ENCODE measurements around the gene POMGNT2. TPM values are rescaled to one million over a fixed set of nuclear protein-coding genes. Genes with fewer than 3 reads are reported as not detected.

Gene POMGNT2
- total RNA-seq, 2 experiments from 2014 or later = 6.8 to 8.4 TPM

- peaks cover 7% of the 10 kb centered on the region for H3K4me1 Mint-ChIP-seq (ENCODE audit: low read depth)
- ATAC-seq (ENCODE audit: poor library complexity) = no peak
- TF ChIP-seq, protein P1, sequence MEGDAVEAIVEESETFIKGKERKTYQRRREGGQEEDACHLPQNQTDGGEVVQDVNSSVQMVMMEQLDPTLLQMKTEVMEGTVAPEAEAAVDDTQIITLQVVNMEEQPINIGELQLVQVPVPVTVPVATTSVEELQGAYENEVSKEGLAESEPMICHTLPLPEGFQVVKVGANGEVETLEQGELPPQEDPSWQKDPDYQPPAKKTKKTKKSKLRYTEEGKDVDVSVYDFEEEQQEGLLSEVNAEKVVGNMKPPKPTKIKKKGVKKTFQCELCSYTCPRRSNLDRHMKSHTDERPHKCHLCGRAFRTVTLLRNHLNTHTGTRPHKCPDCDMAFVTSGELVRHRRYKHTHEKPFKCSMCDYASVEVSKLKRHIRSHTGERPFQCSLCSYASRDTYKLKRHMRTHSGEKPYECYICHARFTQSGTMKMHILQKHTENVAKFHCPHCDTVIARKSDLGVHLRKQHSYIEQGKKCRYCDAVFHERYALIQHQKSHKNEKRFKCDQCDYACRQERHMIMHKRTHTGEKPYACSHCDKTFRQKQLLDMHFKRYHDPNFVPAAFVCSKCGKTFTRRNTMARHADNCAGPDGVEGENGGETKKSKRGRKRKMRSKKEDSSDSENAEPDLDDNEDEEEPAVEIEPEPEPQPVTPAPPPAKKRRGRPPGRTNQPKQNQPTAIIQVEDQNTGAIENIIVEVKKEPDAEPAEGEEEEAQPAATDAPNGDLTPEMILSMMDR (IDR thresholded peaks at IDR 0.05) = no peak
- DNase-seq = no peak
- Histone ChIP-seq H3K27me3 (ENCODE audit: control insufficient read depth in 1 of 2, insufficient read depth in 2 of 2, low read length in 2 of 2) (no peaks in the 10 kb centered on the region), H3K36me3 (ENCODE audit: insufficient read depth, low read length) (no peaks in the 10 kb centered on the region), H3K27ac (ENCODE audit: low read depth in 1 of 2, low read length in 2 of 2) (no peak overlapping the region), H3K4me3 (ENCODE audit: low read length) (no peak overlapping the region), H3K9me3 (ENCODE audit: control insufficient read depth in 1 of 2, insufficient read depth in 1 of 2, low read length in 2 of 2) (peaks cover 13 to 14% of the 10 kb centered on the region in 2 experiments), H3K4me1 (ENCODE audit: insufficient read depth, low read length) (no peaks in the 10 kb centered on the region)
- H3K27me3 Mint-ChIP-seq = no peaks in the 10 kb centered on the region
- ChIA-PET CTCF (no interaction called here), POLR2A (no interaction called here)
- intact Hi-C loops (cut with DNase I, micrococcal nuclease) = no loop called here
- H3K27ac Mint-ChIP-seq = no peak overlapping the region
- peaks cover 10% of the 10 kb centered on the region for H3K9me3 Mint-ChIP-seq
- H3K4me3 Mint-ChIP-seq = no peak overlapping the region
- peaks cover 10% of the 10 kb centered on the region for H3K36me3 Mint-ChIP-seq (ENCODE audit: low read depth)
These were observed 62.7 kb downstream of the POMGNT2 start for GRCh38 chr3:43043071-43043766.

DNA sequence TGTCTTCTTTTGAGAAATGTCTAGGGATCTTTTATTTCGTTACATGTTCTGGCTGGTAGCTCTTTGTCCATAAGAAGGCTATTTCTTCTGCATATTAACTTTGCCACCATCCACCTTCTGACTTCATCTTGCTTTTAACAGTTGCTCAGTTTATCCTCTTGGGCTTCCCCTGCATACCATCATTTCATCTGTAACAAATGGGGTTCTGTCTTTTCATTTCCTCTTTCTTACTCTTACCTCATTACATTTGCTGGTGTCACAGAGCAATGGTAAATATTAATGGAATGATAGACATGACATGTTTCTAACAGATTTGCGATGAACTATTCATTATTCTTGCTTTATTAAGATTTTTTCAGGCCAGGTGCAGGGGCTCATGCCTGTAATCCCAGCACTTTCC, 64.4 kb downstream of the POMGNT2 start:
- TF ChIP-seq, protein P1 (IDR thresholded peaks at IDR 0.05) = no peak
- ATAC-seq (ENCODE audit: poor library complexity) (no peak), DNase-seq (no peak)
- Mint-ChIP-seq H3K36me3 (ENCODE audit: low read depth) (peaks cover 4% of the 10 kb centered on the region), H3K4me3 (no peak overlapping the region), H3K27ac (no peak overlapping the region), H3K27me3 (no peaks in the 10 kb centered on the region), H3K9me3 (peaks cover 4% of the 10 kb centered on the region), H3K4me1 (ENCODE audit: low read depth) (peaks cover 12% of the 10 kb centered on the region)
- Histone ChIP-seq H3K36me3 (ENCODE audit: insufficient read depth, low read length) (no peaks in the 10 kb centered on the region), H3K9me3 (ENCODE audit: control insufficient read depth in 1 of 2, insufficient read depth in 1 of 2, low read length in 2 of 2) (peaks cover 7 to 11% of the 10 kb centered on the region in 2 experiments), H3K27me3 (ENCODE audit: control insufficient read depth in 1 of 2, insufficient read depth in 2 of 2, low read length in 2 of 2) (no peaks in the 10 kb centered on the region), H3K27ac (ENCODE audit: low read depth in 1 of 2, low read length in 2 of 2) (no peak overlapping the region), H3K4me1 (ENCODE audit: insufficient read depth, low read length) (no peaks in the 10 kb centered on the region), H3K4me3 (ENCODE audit: low read length) (no peak overlapping the region)
- ChIA-PET CTCF (no interaction called here), POLR2A (no interaction called here)
- intact Hi-C loops (cut with DNase I, micrococcal nuclease) = no loop called here

DNA sequence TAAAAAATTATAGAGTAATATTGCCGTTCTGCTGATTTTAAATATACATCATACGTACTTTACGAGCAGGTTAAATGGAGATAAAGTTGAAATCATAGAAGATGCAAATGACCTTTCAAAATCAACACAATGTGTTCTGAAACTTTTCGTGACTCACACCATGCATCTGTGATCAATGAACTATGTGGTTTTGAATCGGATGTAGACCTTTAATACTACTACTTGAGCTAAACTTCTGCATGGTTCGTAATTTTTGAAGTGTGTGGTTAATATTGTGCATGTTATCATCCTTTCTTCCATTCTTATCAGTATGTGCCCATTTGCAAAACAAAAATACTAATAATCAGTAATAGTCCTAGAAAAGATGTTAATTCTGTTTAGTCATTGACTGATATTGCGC, 67.9 kb downstream of the POMGNT2 start:
- H3K9me3 ChIP-seq (ENCODE audit: control insufficient read depth in 1 of 2, insufficient read depth in 1 of 2, low read length in 2 of 2) = peaks cover 0 to 4% of the 10 kb centered on the region in 2 experiments
- H3K27me3 ChIP-seq (ENCODE audit: control insufficient read depth in 1 of 2, insufficient read depth in 2 of 2, low read length in 2 of 2) = no peaks in the 10 kb centered on the region
- intact Hi-C loops (cut with DNase I, micrococcal nuclease) = no loop called here
- no peaks in the 10 kb centered on the region for H3K36me3 Mint-ChIP-seq (ENCODE audit: low read depth)
- H3K27ac ChIP-seq (ENCODE audit: low read depth in 1 of 2, low read length in 2 of 2) = no peak overlapping the region
- peaks cover 12% of the 10 kb centered on the region for H3K4me1 Mint-ChIP-seq (ENCODE audit: low read depth)
- ChIA-PET POLR2A (interaction anchor here (1.4 kb wide), 1 partner anchor 14 kb away, joined by 6 read pairs; no protein-coding TSS in a partner anchor), CTCF (no interaction called here)
- H3K27ac Mint-ChIP-seq = no peak overlapping the region
- H3K36me3 ChIP-seq (ENCODE audit: insufficient read depth, low read length) = no peaks in the 10 kb centered on the region
- TF ChIP-seq, protein P1 (IDR thresholded peaks at IDR 0.05) = no peak
- no peaks in the 10 kb centered on the region for H3K9me3 Mint-ChIP-seq
- no peaks in the 10 kb centered on the region for H3K27me3 Mint-ChIP-seq
- no peak for DNase-seq
- H3K4me1 ChIP-seq (ENCODE audit: insufficient read depth, low read length) = no peaks in the 10 kb centered on the region
- no peak for ATAC-seq (ENCODE audit: poor library complexity)
- H3K4me3 ChIP-seq (ENCODE audit: low read length) = no peak overlapping the region
- H3K4me3 Mint-ChIP-seq = peak overlapping the region; percentile 8
